ENCODE results near the gene PACRG. TPM values are rescaled to one million over a fixed set of nuclear protein-coding genes. Genes with fewer than 3 reads are reported as not detected.

Gene PACRG
- polyA plus RNA-seq, 2 of the 4 experiments (the other 2 are of a cell fraction) = 0.14 to 0.30 TPM

- CTCF ChIA-PET = no interaction called here
- no peak for FAIRE-seq
These were observed 144.2 kb downstream of the PACRG start for GRCh38 chr6:162871966-162872365.

GRCh38 chr6:162873537-162873936, 145.8 kb downstream of the PACRG start:
- WGBS (ENCODE audit: missing lambda C conversion rate) = 70% methylated on average over 2 of the region's 2 CpGs
- FAIRE-seq (no peak), ATAC-seq (no peak), DNase-seq (ENCODE audit: low read depth in 1 of 2, low spot score in 1 of 2) (no peak)
- ChIA-PET POLR2A (no interaction called here), CTCF (no interaction called here)
- Histone ChIP-seq H3K27ac (no peak overlapping the region), H3K4me1 (no peaks in the 10 kb centered on the region), H3K4me3 (no peak overlapping the region), H3K4me2 (no peak overlapping the region), H3K9me3 (no peaks in the 10 kb centered on the region)
- TF ChIP-seq MAFK (IDR thresholded peaks at IDR 0.05; ENCODE audit: partially characterized antibody) (no peak), BHLHE40 (IDR thresholded peaks at IDR 0.05; ENCODE audit: low read depth, low read length) (no peak), HOXB5 (CRISPR knock-in tag; IDR thresholded peaks at IDR 0.05) (no peak), RNF2 (IDR thresholded peaks at IDR 0.05; ENCODE audit: borderline replicate concordance, low read depth) (no peak), PBX3 (IDR thresholded peaks at IDR 0.05) (no peak), TFCP2L1 (CRISPR knock-in tag; IDR thresholded peaks at IDR 0.05) (no peak), NFE2L2 (conservative IDR thresholded peaks at IDR 0.05; ENCODE audit: low read length) (no peak), CBX2 (IDR thresholded peaks at IDR 0.05; ENCODE audit: borderline replicate concordance, low read depth) (no peak), NPAS2 (CRISPR knock-in tag; IDR thresholded peaks at IDR 0.05; ENCODE audit: borderline replicate concordance) (no peak), TP53 (CRISPR knock-in tag; IDR thresholded peaks at IDR 0.05) (no peak), EP300 (IDR thresholded peaks at IDR 0.05) (no peak), CTCF (IDR thresholded peaks at IDR 0.05) (no peak), ZC3H11A (IDR thresholded peaks at IDR 0.05) (no peak)
- TF ChIP-seq, protein P1, sequence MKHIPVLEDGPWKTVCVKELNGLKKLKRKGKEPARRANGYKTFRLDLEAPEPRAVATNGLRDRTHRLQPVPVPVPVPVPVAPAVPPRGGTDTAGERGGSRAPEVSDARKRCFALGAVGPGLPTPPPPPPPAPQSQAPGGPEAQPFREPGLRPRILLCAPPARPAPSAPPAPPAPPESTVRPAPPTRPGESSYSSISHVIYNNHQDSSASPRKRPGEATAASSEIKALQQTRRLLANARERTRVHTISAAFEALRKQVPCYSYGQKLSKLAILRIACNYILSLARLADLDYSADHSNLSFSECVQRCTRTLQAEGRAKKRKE (CRISPR knock-in tag; IDR thresholded peaks at IDR 0.05; ENCODE audit: low read depth) = no peak

More at GRCh38 chr6:162871966-162872365, 144.2 kb downstream of the PACRG start:
- POLR2A ChIA-PET = no interaction called here
- no peak for TF ChIP-seq EHMT2 (IDR thresholded peaks at IDR 0.05; ENCODE audit: low read depth)
- TF ChIP-seq HOXA7 (CRISPR knock-in tag; IDR thresholded peaks at IDR 0.05) = no peak
- no peak for TF ChIP-seq EHF (CRISPR knock-in tag; IDR thresholded peaks at IDR 0.05)
- no peak for TF ChIP-seq KDM5A (IDR thresholded peaks at IDR 0.05)
- TF ChIP-seq CHD4 (IDR thresholded peaks at IDR 0.05; ENCODE audit: borderline replicate concordance) = no peak
- WGBS (ENCODE audit: missing lambda C conversion rate) = 10% methylated on average over 1 of the region's 1 CpG
- DNase-seq (ENCODE audit: low read depth in 1 of 2, low spot score in 1 of 2) (no peak), ATAC-seq (no peak)
- Histone ChIP-seq H3K4me2 (no peak overlapping the region), H3K9me3 (no peaks in the 10 kb centered on the region), H3K4me3 (no peak overlapping the region), H3K4me1 (no peaks in the 10 kb centered on the region), H3K27ac (no peak overlapping the region)

DNA sequence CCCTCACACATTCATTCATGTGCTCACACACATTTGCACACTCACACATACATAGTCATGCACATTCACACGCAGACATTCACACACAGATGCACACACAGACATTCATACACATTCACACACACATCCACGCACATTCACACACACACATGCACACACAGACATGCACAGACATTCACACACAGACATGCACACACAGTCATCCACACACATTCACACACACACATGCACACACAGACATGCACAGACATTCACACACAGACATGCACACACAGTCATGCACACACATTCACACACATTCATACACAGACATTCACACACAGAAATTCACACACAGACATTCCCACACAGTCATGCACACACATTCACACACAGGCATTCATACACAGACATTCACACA, 147.3 kb downstream of the PACRG start:
- no peak overlapping the region for H3K27ac ChIP-seq
- no peak for DNase-seq (ENCODE audit: low read depth in 1 of 2, low spot score in 1 of 2)
- POLR2A ChIA-PET = no interaction called here
- peak; percentile 7 for FAIRE-seq
- ATAC-seq = no peak
- no peak overlapping the region for H3K4me2 ChIP-seq
- WGBS (ENCODE audit: missing lambda C conversion rate) = 15% methylated on average over 2 of the region's 2 CpGs
- CTCF ChIA-PET = no interaction called here
- H3K4me3 ChIP-seq = no peak overlapping the region
- H3K4me1 ChIP-seq = no peaks in the 10 kb centered on the region
- TF ChIP-seq MAFK (IDR thresholded peaks at IDR 0.05; ENCODE audit: partially characterized antibody) (no peak), KDM1A (IDR thresholded peaks at IDR 0.05; ENCODE audit: low read depth) (no peak), NFE2L2 (conservative IDR thresholded peaks at IDR 0.05; ENCODE audit: low read length) (no peak), ZSCAN20 (CRISPR knock-in tag; IDR thresholded peaks at IDR 0.05) (no peak), EP300 (IDR thresholded peaks at IDR 0.05) (no peak), GATA3 (IDR thresholded peaks at IDR 0.05; ENCODE audit: borderline replicate concordance) (no peak), BHLHE40 (IDR thresholded peaks at IDR 0.05; ENCODE audit: low read depth, low read length) (no peak), RARB (CRISPR knock-in tag; IDR thresholded peaks at IDR 0.05) (no peak), EHF (CRISPR knock-in tag; IDR thresholded peaks at IDR 0.05) (no peak), MAZ (IDR thresholded peaks at IDR 0.05; ENCODE audit: borderline replicate concordance, low read depth, low read length) (no peak), USF2 (IDR thresholded peaks at IDR 0.05) (no peak)
- TF ChIP-seq, protein P2, sequence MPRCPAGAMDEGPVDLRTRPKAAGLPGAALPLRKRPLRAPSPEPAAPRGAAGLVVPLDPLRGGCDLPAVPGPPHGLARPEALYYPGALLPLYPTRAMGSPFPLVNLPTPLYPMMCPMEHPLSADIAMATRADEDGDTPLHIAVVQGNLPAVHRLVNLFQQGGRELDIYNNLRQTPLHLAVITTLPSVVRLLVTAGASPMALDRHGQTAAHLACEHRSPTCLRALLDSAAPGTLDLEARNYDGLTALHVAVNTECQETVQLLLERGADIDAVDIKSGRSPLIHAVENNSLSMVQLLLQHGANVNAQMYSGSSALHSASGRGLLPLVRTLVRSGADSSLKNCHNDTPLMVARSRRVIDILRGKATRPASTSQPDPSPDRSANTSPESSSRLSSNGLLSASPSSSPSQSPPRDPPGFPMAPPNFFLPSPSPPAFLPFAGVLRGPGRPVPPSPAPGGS (IDR thresholded peaks at IDR 0.05) = no peak
- TF ChIP-seq, protein P1 (CRISPR knock-in tag; IDR thresholded peaks at IDR 0.05; ENCODE audit: low read depth) = no peak
- H3K9me3 ChIP-seq = no peaks in the 10 kb centered on the region
